HEK293T (cell line): Measurements from ENCODE around the gene SAFB2.

Source experiments
- CTCF ChIA-PET: fragments of 350-600 bp; formaldehyde crosslinking; extraction: SDS; loops from one replicate; lab custom pipeline; 2021; ENCODE audit warnings: antibody characterized with exemption, inconsistent platforms; lab: Yijun Ruan, JAX
- POLR2A ChIA-PET: fragments of 350-600 bp; formaldehyde crosslinking; extraction: SDS; loops from one replicate; lab custom pipeline; 2020; ENCODE audit warnings: antibody characterized with exemption, inconsistent platforms; lab: Yijun Ruan, JAX
- DNase-seq: peaks from one replicate; pipeline ENCODE4 v3.0.0; 2012; ENCODE audit warnings: mixed read lengths; ENCODE audit errors: extremely low spot score
- ARNT ChIP-seq: fragments of 450-650 bp; IDR thresholded peaks from 2 replicates; pipeline ENCODE4 v1.6.1; 2017; ENCODE audit warnings: mild to moderate bottlenecking
- BHLHE40 ChIP-seq: fragments of 450-650 bp; IDR thresholded peaks from 2 replicates; pipeline ENCODE4 v1.6.1; 2016; ENCODE audit warnings: mild to moderate bottlenecking, moderate library complexity, borderline replicate concordance
- CTBP1 ChIP-seq: fragments of 450-650 bp; IDR thresholded peaks from 2 replicates; pipeline ENCODE4 v1.6.1; 2016; ENCODE audit warnings: borderline replicate concordance
- ELF4 ChIP-seq: fragments of 450-650 bp; IDR thresholded peaks from 2 replicates; pipeline ENCODE4 v1.6.1; 2017; ENCODE audit warnings: antibody characterized with exemption
- FOXA1 ChIP-seq: fragments of 450-650 bp; IDR thresholded peaks from 2 replicates; pipeline ENCODE4 v1.6.1; 2016; ENCODE audit warnings: mild to moderate bottlenecking
- FOXK2 ChIP-seq: fragments of 450-650 bp; IDR thresholded peaks from 2 replicates; pipeline ENCODE4 v1.6.1; 2016; ENCODE audit warnings: mild to moderate bottlenecking
- FOXM1 ChIP-seq: fragments of 450-650 bp; IDR thresholded peaks from 2 replicates; pipeline ENCODE4 v1.6.1; 2017; ENCODE audit warnings: mild to moderate bottlenecking, borderline replicate concordance
- HDGF ChIP-seq: fragments of 450-650 bp; IDR thresholded peaks from 2 replicates; pipeline ENCODE4 v1.6.1; 2017; ENCODE audit warnings: antibody characterized with exemption, borderline replicate concordance
- L3MBTL2 ChIP-seq: fragments of 450-650 bp; conservative IDR thresholded peaks from 2 replicates; pipeline ENCODE4 v1.6.1; 2016; ENCODE audit warnings: mild to moderate bottlenecking
- LEF1 ChIP-seq: fragments of 450-650 bp; IDR thresholded peaks from 2 replicates; pipeline ENCODE4 v1.6.1; 2017; ENCODE audit warnings: mild to moderate bottlenecking, borderline replicate concordance
- NFRKB ChIP-seq: fragments of 450-650 bp; IDR thresholded peaks from 2 replicates; pipeline ENCODE4 v1.6.1; 2016; ENCODE audit warnings: mild to moderate bottlenecking, moderate library complexity
- PKNOX1 ChIP-seq: fragments of 450-650 bp; IDR thresholded peaks from 2 replicates; pipeline ENCODE4 v1.6.1; 2016
- SP1 ChIP-seq: fragments of 450-650 bp; IDR thresholded peaks from 2 replicates; pipeline ENCODE4 v1.6.1; 2017
- SUZ12 ChIP-seq: fragments of 450-650 bp; IDR thresholded peaks from 2 replicates; pipeline ENCODE4 v1.6.1; 2016; ENCODE audit warnings: mild to moderate bottlenecking
- TARDBP ChIP-seq: fragments of 450-650 bp; IDR thresholded peaks from 2 replicates; pipeline ENCODE4 v1.6.1; 2016
- ZNF384 ChIP-seq: fragments of 450-650 bp; IDR thresholded peaks from 2 replicates; pipeline ENCODE4 v1.6.1; 2016

The SAFB2 gene

GRCh38 chr19:5624741-5625278 lies 2.2 kb upstream of the SAFB2 start:
- CTCF ChIA-PET, result interaction anchor here (0.7 kb wide), 1 partner anchor 644 kb away, joined by 3 read pairs; no protein-coding TSS in a partner anchor
- no peak for TF ChIP-seq FOXA1
- no peak for TF ChIP-seq HDGF
- POLR2A ChIA-PET, result interaction anchor here (1.8 kb wide), 1 partner anchor 65 kb away, joined by 4 read pairs; the partner anchor contains the start of gene RPL36
- DNase-seq, result no peak

GRCh38 chr19:5624018-5624663 lies 1.6 kb upstream of the SAFB2 start:
- CTCF ChIA-PET, result no interaction called here
- TF ChIP-seq FOXM1 (no peak), L3MBTL2 (no peak), SUZ12 (no peak), SP1 (no peak), LEF1 (no peak), TARDBP (no peak), ARNT (no peak), ELF4 (no peak), FOXK2 (no peak), FOXA1 (no peak), ZNF384 (no peak), NFRKB (no peak), HDGF (no peak)
- POLR2A ChIA-PET, result interaction anchor here (1.8 kb wide), 1 partner anchor 66 kb away, joined by 4 read pairs; the partner anchor contains the start of gene RPL36
- no peak for DNase-seq

- POLR2A ChIA-PET, result interaction anchor here (0.8 to 1.9 kb wide), 14 partner anchors 8 to 97 kb away, joined by 3 to 11 read pairs (median 4); partner anchors contain the start of genes CATSPERD and LONP1
- no peak for TF ChIP-seq CTBP1
- TF ChIP-seq L3MBTL2, result no peak
- TF ChIP-seq LEF1, result no peak
- no peak for TF ChIP-seq FOXM1
- no peak for TF ChIP-seq SP1
- TF ChIP-seq TARDBP, result no peak
- no peak for TF ChIP-seq HDGF
- no peak for TF ChIP-seq FOXA1
- no peak for TF ChIP-seq ELF4
- TF ChIP-seq PKNOX1, result no peak
- no peak for TF ChIP-seq NFRKB
- no peak for TF ChIP-seq FOXK2
- no peak for TF ChIP-seq ZNF384
- TF ChIP-seq ARNT, result no peak
- TF ChIP-seq SUZ12, result no peak
- no peak for TF ChIP-seq BHLHE40
- CTCF ChIA-PET, result no interaction called here
- DNase-seq, result peak; percentile 20
These were observed 931 bp upstream of the SAFB2 start for GRCh38 chr19:5623397-5624017.

- DNase-seq, result no peak
- no peak for TF ChIP-seq SP1
- TF ChIP-seq HDGF, result no peak
- no peak for TF ChIP-seq SUZ12
- TF ChIP-seq FOXM1, result no peak
- no peak for TF ChIP-seq FOXK2
- TF ChIP-seq ELF4, result no peak
- TF ChIP-seq NFRKB, result no peak
- no peak for TF ChIP-seq BHLHE40
- no peak for TF ChIP-seq PKNOX1
- no peak for TF ChIP-seq CTBP1
- no peak for TF ChIP-seq TARDBP
- TF ChIP-seq ARNT, result no peak
- no peak for TF ChIP-seq L3MBTL2
- TF ChIP-seq LEF1, result no peak
- no peak for TF ChIP-seq FOXA1
- ChIA-PET POLR2A (interaction anchor here (0.7 to 1.9 kb wide), 19 partner anchors 7 to 98 kb away, joined by 3 to 11 read pairs (median 4); partner anchors contain the start of genes CATSPERD and LONP1), CTCF (interaction anchor here (1.7 kb wide), 1 partner anchor 65 kb away, joined by 5 read pairs; no protein-coding TSS in a partner anchor)
These were observed 571 bp downstream of the SAFB2 start for GRCh38 chr19:5621945-5622464.

GRCh38 chr19:5621311-5621944 lies 1.1 kb downstream of the SAFB2 start:
- CTCF ChIA-PET, result interaction anchor here (1.7 kb wide), 1 partner anchor 66 kb away, joined by 5 read pairs; no protein-coding TSS in a partner anchor
- POLR2A ChIA-PET, result interaction anchor here (0.7 to 1.9 kb wide), 7 partner anchors 25 to 185 kb away, joined by 3 to 7 read pairs (median 4); no protein-coding TSS in a partner anchor
- no peak for DNase-seq
- no peak for TF ChIP-seq SP1
- no peak for TF ChIP-seq FOXK2
- no peak for TF ChIP-seq ARNT
- no peak for TF ChIP-seq CTBP1
- no peak for TF ChIP-seq PKNOX1
- no peak for TF ChIP-seq HDGF
- no peak for TF ChIP-seq LEF1
- no peak for TF ChIP-seq SUZ12
